ENCODE measurements around the gene DZIP1L.

- no peak for TF ChIP-seq CTCF (IDR thresholded peaks at IDR 0.05)
- no peak for TF ChIP-seq POLR2A (IDR thresholded peaks at IDR 0.05)
These were observed 49.5 kb downstream of the DZIP1L start for GRCh38 chr3:138065949-138066348.

Measured in prostate gland (tissue), 2 donors.